Measurements from ENCODE around the gene SCNN1A. TPM values are rescaled to one million over a fixed set of nuclear protein-coding genes. Genes with fewer than 3 reads are reported as not detected.

Gene SCNN1A
- total and polyA plus RNA-seq, 12 donors = 0.15 to 1.1 (median 0.42) TPM; not detected in 4

DNA sequence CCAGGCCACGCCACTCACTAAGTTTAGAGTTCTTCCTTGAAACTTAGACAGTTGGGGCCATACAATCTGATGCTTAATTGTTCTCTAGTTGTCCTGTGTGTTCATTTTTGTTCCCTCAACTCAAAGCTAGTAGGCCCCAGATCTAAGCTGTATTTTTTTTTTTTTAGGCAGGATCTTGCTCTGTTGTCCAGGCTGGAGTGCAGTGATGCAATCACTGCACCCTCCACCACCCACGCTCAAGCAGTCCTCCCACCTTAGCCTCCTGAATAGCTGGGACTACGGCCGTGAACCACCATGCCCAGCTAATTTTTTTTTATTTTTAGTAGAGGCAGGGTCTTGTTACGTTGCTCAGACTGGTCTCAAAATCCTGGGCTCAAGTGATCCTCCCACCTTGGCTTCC lies 41.0 kb downstream of the SCNN1A start:
- H3K36me3 ChIP-seq = peaks cover under 1 to 83% (median 47%) of the 10 kb centered on the region in 9 donors
- ATAC-seq (no peak), DNase-seq (no peak)
- TF ChIP-seq CTCF (IDR thresholded peaks at IDR 0.05) = no peak
- peaks cover 38 to 100% (median 66%) of the 10 kb centered on the region in 9 donors for H3K4me1 ChIP-seq
- no peaks in the 10 kb centered on the region for H3K9me3 ChIP-seq
- H3K27ac ChIP-seq = peak overlapping the region; percentile 88 to 100 (median 97)
- 68 to 72% methylated on average over 5 of the region's 5 CpGs for WGBS, 2 donors
- intact Hi-C loops (cut with DNase I) = loop anchor here in 5 of 10 donors (2.0 to 10.0 kb wide), 4 partner anchors 33 to 200 kb away; partner anchors contain the start of genes GAPDH (in 3 of the 5) and LTBR (in 2 of the 5)
- no peaks in the 10 kb centered on the region for H3K27me3 ChIP-seq
- peak overlapping the region in 3 of 10 donors; percentile 19 to 99 (median 99) for H3K4me3 ChIP-seq

DNA sequence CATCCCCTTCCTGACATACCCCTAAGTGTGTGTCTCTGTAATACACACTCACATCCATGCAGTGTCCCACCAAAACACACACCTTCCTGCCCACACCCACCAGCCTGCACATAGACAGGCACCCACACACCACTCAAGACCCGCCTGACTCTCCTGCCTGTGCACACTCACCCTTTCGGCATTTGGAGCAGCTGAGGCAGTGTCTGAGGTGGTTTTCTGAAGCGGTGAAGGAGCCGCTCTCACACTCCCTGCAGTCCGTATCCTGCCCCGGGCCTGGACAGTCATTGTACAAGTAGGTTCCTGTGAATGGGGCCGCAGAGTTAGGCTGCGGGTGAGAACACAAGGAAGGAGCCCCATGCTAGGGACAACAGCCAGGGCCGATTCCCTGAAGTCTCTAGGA lies 41.8 kb downstream of the SCNN1A start:
- Histone ChIP-seq H3K36me3 (peaks cover 7 to 83% (median 55%) of the 10 kb centered on the region in 9 donors), H3K4me3 (no peak overlapping the region), H3K9me3 (no peaks in the 10 kb centered on the region), H3K27me3 (no peaks in the 10 kb centered on the region), H3K27ac (peak overlapping the region in 8 of 10 donors; percentile 93 to 100 (median 98)), H3K4me1 (peaks cover 31 to 100% (median 59%) of the 10 kb centered on the region in 9 donors)
- no peak for ATAC-seq
- intact Hi-C loops (cut with DNase I) = loop anchor here in 4 of 10 donors (5.0 to 10.0 kb wide), 3 partner anchors 34 to 201 kb away; partner anchors contain the start of genes GAPDH (in 3 of the 4) and LTBR (in 1 of the 4)
- WGBS, 2 donors = 76 to 85% methylated on average over 9 of the region's 9 CpGs
- DNase-seq = no peak
- no peak for TF ChIP-seq CTCF (IDR thresholded peaks at IDR 0.05)

DNA sequence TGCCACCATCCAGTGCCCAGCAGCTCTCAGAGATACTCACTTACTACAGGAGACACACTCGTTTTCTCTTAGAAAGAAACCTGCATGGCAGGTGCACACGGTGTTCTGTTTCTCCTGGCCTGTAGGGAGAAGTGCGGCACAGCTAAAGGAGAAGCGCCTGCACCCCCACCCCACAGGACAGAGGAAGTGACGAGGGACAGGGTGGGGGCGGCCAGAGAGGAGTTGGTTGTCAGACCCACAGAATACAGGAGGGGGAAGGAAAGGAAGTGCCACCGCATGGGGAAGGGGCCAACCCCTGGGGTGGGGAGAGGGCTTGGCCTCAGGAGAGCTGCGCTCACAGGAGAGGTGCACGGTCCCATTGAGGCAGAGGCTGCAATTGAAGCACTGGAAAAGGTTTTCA lies 42.3 kb downstream of the SCNN1A start:
- Histone ChIP-seq H3K4me3 (no peak overlapping the region), H3K27ac (peak overlapping the region in 7 of 10 donors; percentile 50 to 100 (median 96)), H3K4me1 (peaks cover 30 to 100% (median 59%) of the 10 kb centered on the region in 9 donors), H3K27me3 (no peaks in the 10 kb centered on the region), H3K36me3 (peaks cover 7 to 83% (median 61%) of the 10 kb centered on the region in 9 donors), H3K9me3 (no peaks in the 10 kb centered on the region)
- no peak for TF ChIP-seq CTCF (IDR thresholded peaks at IDR 0.05)
- WGBS, 2 donors = 68 to 84% methylated on average over 9 of the region's 9 CpGs
- intact Hi-C loops (cut with DNase I) = loop anchor here in 4 of 10 donors (5.0 to 10.0 kb wide), 3 partner anchors 34 to 202 kb away; partner anchors contain the start of genes GAPDH (in 3 of the 4) and LTBR (in 1 of the 4)
- DNase-seq (no peak), ATAC-seq (no peak)

GRCh38 chr12:6332459-6332858 lies 42.9 kb downstream of the SCNN1A start:
- 81 to 95% methylated on average over 4 of the region's 4 CpGs for WGBS, 2 donors
- H3K4me1 ChIP-seq = peaks cover 24 to 100% (median 59%) of the 10 kb centered on the region in 9 donors

More at GRCh38 chr12:6332459-6332858, 42.9 kb downstream of the SCNN1A start:
- H3K9me3 ChIP-seq = no peaks in the 10 kb centered on the region
- no peak for TF ChIP-seq CTCF (IDR thresholded peaks at IDR 0.05)
- ATAC-seq (no peak), DNase-seq (no peak)
- no peak overlapping the region for H3K4me3 ChIP-seq
- no peaks in the 10 kb centered on the region for H3K27me3 ChIP-seq
- peak overlapping the region in 4 of 10 donors; percentile 50 to 100 (median 98) for H3K27ac ChIP-seq
- intact Hi-C loops (cut with DNase I) = loop anchor here in 4 of 10 donors (5.0 to 10.0 kb wide), 3 partner anchors 35 to 202 kb away; partner anchors contain the start of genes GAPDH (in 3 of the 4) and LTBR (in 1 of the 4)
- peaks cover 7 to 83% (median 61%) of the 10 kb centered on the region in 9 donors for H3K36me3 ChIP-seq
